Endodermal cell (in vitro differentiated cells): Measurements from ENCODE around the gene SCAMP3. TPM values are rescaled to one million over a fixed set of nuclear protein-coding genes. Genes with fewer than 3 reads are reported as not detected.

ENCODE experiments used
- DNase-seq: peaks from one replicate; pipeline ENCODE4 v3.0.0-alpha.2; 2017
- H3K27ac ChIP-seq: 2 replicates; pipeline ENCODE4 v1.5.1; 2013; ENCODE audit warnings: mild to moderate bottlenecking, low read depth, low read length, moderate library complexity
- H3K27me3 ChIP-seq: 2 replicates; pipeline ENCODE4 v1.6.1; 2013; ENCODE audit warnings: mild to moderate bottlenecking, low read length, moderate library complexity; ENCODE audit not compliant: insufficient read depth, control insufficient read depth, poor library complexity, severe bottlenecking
- H3K36me3 ChIP-seq: 2 replicates; pipeline ENCODE4 v1.7.0; 2013; ENCODE audit warnings: mild to moderate bottlenecking, low read length, moderate library complexity; ENCODE audit not compliant: control insufficient read depth, insufficient read depth
- H3K4me1 ChIP-seq: one replicate; pipeline ENCODE4 v1.7.0; 2013; ENCODE audit warnings: low read length; ENCODE audit not compliant: control insufficient read depth, insufficient read depth
- H3K4me3 ChIP-seq: 2 replicates; pipeline ENCODE4 v1.5.1; 2013; ENCODE audit warnings: mild to moderate bottlenecking, low read length, moderate library complexity
- H3K9ac ChIP-seq: 2 replicates; pipeline ENCODE4 v1.6.1; 2013; ENCODE audit warnings: mild to moderate bottlenecking, low read length, moderate library complexity; ENCODE audit not compliant: poor library complexity, severe bottlenecking; ENCODE audit errors: extremely low read depth
- H3K9me3 ChIP-seq: 2 replicates; pipeline ENCODE4 v1.6.1; 2013; ENCODE audit warnings: mild to moderate bottlenecking, low read length, moderate library complexity; ENCODE audit not compliant: control insufficient read depth
- H3K27ac Mint-ChIP-seq: 2 replicates; pipeline ENCODE4 v1.8.0; 2020; ENCODE audit warnings: mixed read lengths
- H3K27me3 Mint-ChIP-seq: 2 replicates; pipeline ENCODE4 v1.8.0; 2021; ENCODE audit warnings: mild to moderate bottlenecking, mixed read lengths; ENCODE audit not compliant: insufficient read depth
- H3K36me3 Mint-ChIP-seq: 2 replicates; pipeline ENCODE4 v1.8.0; 2020; ENCODE audit warnings: low read depth, mixed read lengths
- H3K4me1 Mint-ChIP-seq: 2 replicates; pipeline ENCODE4 v1.8.0; 2020; ENCODE audit warnings: mixed read lengths
- H3K4me3 Mint-ChIP-seq: 2 replicates; pipeline ENCODE4 v1.8.0; 2020; ENCODE audit warnings: mild to moderate bottlenecking, moderate library complexity, mixed read lengths
- H3K9me3 Mint-ChIP-seq: 2 replicates; pipeline ENCODE4 v1.8.0; 2020; ENCODE audit warnings: mild to moderate bottlenecking, mixed read lengths
- WGBS, 2 experiments: methylation state at CpG; one replicate each; pipeline versions ENCODE4 v1.1.5 to v1.1.7; 2013; ENCODE audit warnings: missing lambda C conversion rate in 2 of 2, mixed read lengths in 1 of 2; ENCODE audit not compliant: insufficient coverage in 1 of 2, insufficient read length in 1 of 2; 5-methylcytosine and 5-hydroxymethylcytosine counted together
- total RNA-seq, 2 donors: library from RNA; stranded (reverse); fragmentation: NEBNext Ultra II Directional in 1 of 2; extraction: Animal tissue kit (Norgen Biotek cat#: 25700) in 1 of 2; gene quantifications; 2 replicates in 1 of 2; 3 replicates in 1 of 2; pipeline ENCODE4 v1.2.1, GENCODE V29; 2021
- TF ChIP-seq, protein P1 (sequence below): fragments of 200-600 bp; sonication (generic); conservative IDR thresholded peaks from 2 replicates; pipeline ENCODE4 v1.5.0; 2021; ENCODE audit warnings: antibody characterized with exemption, mild to moderate bottlenecking

SCAMP3 gene
- total RNA-seq, 2 donors from 2014 or later: 56.1 TPM

GRCh38 chr1:155300024-155300423 is 37.9 kb upstream of the SCAMP3 start:
- H3K27ac ChIP-seq: no peak overlapping the region
- no peaks in the 10 kb centered on the region for H3K9me3 ChIP-seq
- H3K27ac Mint-ChIP-seq: no peak overlapping the region
- peaks cover 22% of the 10 kb centered on the region for H3K27me3 Mint-ChIP-seq
- H3K36me3 ChIP-seq: no peaks in the 10 kb centered on the region
- DNase-seq: no peak
- H3K4me1 ChIP-seq: no peaks in the 10 kb centered on the region
- H3K9me3 Mint-ChIP-seq: no peaks in the 10 kb centered on the region
- H3K4me3 ChIP-seq: no peak overlapping the region
- H3K4me3 Mint-ChIP-seq: no peak overlapping the region
- peaks cover 16% of the 10 kb centered on the region for H3K27me3 ChIP-seq
- TF ChIP-seq, protein P1, sequence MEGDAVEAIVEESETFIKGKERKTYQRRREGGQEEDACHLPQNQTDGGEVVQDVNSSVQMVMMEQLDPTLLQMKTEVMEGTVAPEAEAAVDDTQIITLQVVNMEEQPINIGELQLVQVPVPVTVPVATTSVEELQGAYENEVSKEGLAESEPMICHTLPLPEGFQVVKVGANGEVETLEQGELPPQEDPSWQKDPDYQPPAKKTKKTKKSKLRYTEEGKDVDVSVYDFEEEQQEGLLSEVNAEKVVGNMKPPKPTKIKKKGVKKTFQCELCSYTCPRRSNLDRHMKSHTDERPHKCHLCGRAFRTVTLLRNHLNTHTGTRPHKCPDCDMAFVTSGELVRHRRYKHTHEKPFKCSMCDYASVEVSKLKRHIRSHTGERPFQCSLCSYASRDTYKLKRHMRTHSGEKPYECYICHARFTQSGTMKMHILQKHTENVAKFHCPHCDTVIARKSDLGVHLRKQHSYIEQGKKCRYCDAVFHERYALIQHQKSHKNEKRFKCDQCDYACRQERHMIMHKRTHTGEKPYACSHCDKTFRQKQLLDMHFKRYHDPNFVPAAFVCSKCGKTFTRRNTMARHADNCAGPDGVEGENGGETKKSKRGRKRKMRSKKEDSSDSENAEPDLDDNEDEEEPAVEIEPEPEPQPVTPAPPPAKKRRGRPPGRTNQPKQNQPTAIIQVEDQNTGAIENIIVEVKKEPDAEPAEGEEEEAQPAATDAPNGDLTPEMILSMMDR: no peak
- no peaks in the 10 kb centered on the region for H3K36me3 Mint-ChIP-seq
- H3K9ac ChIP-seq: no peak overlapping the region
- 87 to 93% methylated on average over 3 to 8 of the region's 8 CpGs for WGBS, 2 experiments
- H3K4me1 Mint-ChIP-seq: peaks cover 12% of the 10 kb centered on the region

DNA sequence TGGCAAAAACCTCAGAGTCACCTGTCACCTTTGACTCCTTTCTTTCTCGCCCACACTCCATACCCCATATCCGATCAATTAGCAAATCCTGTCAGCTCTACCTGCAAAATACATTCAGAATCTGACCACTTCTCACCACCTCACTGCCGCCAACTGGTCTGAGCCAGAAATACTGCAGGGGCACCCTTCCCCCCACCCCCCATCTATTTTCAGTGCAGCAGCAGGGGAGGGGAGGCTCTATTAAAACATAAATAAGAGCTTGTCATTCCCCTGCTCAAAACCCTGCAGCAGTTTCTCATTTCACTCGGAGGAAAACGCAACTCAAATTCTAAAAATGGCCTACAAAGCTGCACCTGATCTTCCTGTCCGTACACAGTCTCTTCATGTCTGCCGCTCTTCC is 35.2 kb upstream of the SCAMP3 start:
- H3K9me3 Mint-ChIP-seq: no peaks in the 10 kb centered on the region
- H3K27me3 ChIP-seq: peaks cover 42% of the 10 kb centered on the region
- no peak overlapping the region for H3K4me3 Mint-ChIP-seq
- no peaks in the 10 kb centered on the region for H3K9me3 ChIP-seq
- TF ChIP-seq, protein P1: no peak
- 84 to 85% methylated on average over 6 to 7 of the region's 7 CpGs for WGBS, 2 experiments
- H3K9ac ChIP-seq: no peak overlapping the region
- no peaks in the 10 kb centered on the region for H3K36me3 ChIP-seq
- H3K27ac ChIP-seq: no peak overlapping the region
- no peaks in the 10 kb centered on the region for H3K36me3 Mint-ChIP-seq
- no peak overlapping the region for H3K27ac Mint-ChIP-seq
- H3K4me1 ChIP-seq: no peaks in the 10 kb centered on the region
- H3K4me1 Mint-ChIP-seq: peaks cover 12% of the 10 kb centered on the region
- H3K4me3 ChIP-seq: no peak overlapping the region
- no peak for DNase-seq
- H3K27me3 Mint-ChIP-seq: peaks cover 44% of the 10 kb centered on the region

- TF ChIP-seq, protein P1: no peak
- Histone ChIP-seq H3K27me3 (peaks cover 43% of the 10 kb centered on the region), H3K4me3 (no peak overlapping the region), H3K27ac (no peak overlapping the region), H3K4me1 (no peaks in the 10 kb centered on the region), H3K36me3 (no peaks in the 10 kb centered on the region), H3K9ac (no peak overlapping the region), H3K9me3 (no peaks in the 10 kb centered on the region)
- Mint-ChIP-seq H3K4me3 (no peak overlapping the region), H3K27ac (no peak overlapping the region), H3K36me3 (no peaks in the 10 kb centered on the region), H3K9me3 (no peaks in the 10 kb centered on the region), H3K4me1 (peaks cover 11% of the 10 kb centered on the region), H3K27me3 (peaks cover 47% of the 10 kb centered on the region)
- DNase-seq: no peak
- 94% methylated on average over 3 of the region's 3 CpGs for WGBS, 2 experiments
Observed at GRCh38 chr1:155296661-155297060, 34.5 kb upstream of the SCAMP3 start.
